NT2/D1 (cell line): ENCODE data around the gene ASAP2.

Experiments
- DNase-seq: peaks from one replicate; pipeline ENCODE4 v3.0.0-alpha.2; 2011; ENCODE audit warnings: low read depth, low spot score
- H3K27me3 ChIP-seq: 2 replicates; pipeline ENCODE4 v1.6.0; 2011; ENCODE audit warnings: mild to moderate bottlenecking; ENCODE audit not compliant: insufficient read length, insufficient read depth
- H3K36me3 ChIP-seq: 2 replicates; pipeline ENCODE4 v1.6.1; 2011; ENCODE audit warnings: mild to moderate bottlenecking, low read length, mixed read lengths; ENCODE audit not compliant: insufficient read depth, insufficient read length
- H3K4me1 ChIP-seq: 2 replicates; pipeline ENCODE4 v1.5.1; 2011; ENCODE audit not compliant: insufficient read depth, insufficient read length
- H3K4me3 ChIP-seq: 2 replicates; pipeline ENCODE4 v1.5.1; 2011; ENCODE audit warnings: low read depth; ENCODE audit not compliant: insufficient read length
- H3K9ac ChIP-seq: 2 replicates; pipeline ENCODE4 v1.6.0; 2011; ENCODE audit warnings: low read depth; ENCODE audit not compliant: insufficient read length
- H3K9me3 ChIP-seq: 2 replicates; pipeline ENCODE4 v1.5.1; 2011; ENCODE audit warnings: mild to moderate bottlenecking, low read length; ENCODE audit not compliant: insufficient read depth
- SUZ12 ChIP-seq: IDR thresholded peaks from 2 replicates; pipeline ENCODE4 v1.6.1; 2011; ENCODE audit not compliant: insufficient read length, insufficient read depth; ENCODE audit errors: extremely low read depth
- YY1 ChIP-seq: IDR thresholded peaks from 2 replicates; pipeline ENCODE4 v1.6.1; 2011; ENCODE audit not compliant: insufficient read length, insufficient read depth
- ZNF274 ChIP-seq: IDR thresholded peaks from 2 replicates; pipeline ENCODE4 v1.6.1; 2011; ENCODE audit warnings: mild to moderate bottlenecking, low read depth, low read length

ASAP2 gene

DNA sequence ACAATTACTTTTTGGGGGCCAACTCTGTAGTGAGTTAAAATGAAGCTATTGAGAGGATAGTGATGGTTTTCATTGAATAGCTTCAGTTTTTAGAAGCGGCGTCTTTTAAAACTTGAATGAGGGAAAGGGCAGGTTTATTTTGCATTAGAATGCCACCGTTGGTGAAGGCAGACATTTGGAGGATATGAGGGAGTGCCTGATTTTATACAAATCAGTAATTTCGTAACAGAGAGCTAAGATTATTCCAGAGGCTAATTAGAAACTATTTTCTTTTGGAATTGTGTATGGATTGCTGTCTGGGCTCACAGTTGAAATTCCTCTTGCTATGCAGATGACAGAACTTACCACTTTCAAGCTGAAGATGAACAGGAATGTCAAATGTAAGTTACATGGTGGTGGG is 149.1 kb downstream of the ASAP2 start:
- no peak for DNase-seq
- H3K27me3 ChIP-seq, result no peaks in the 10 kb centered on the region
- no peak overlapping the region for H3K4me3 ChIP-seq
- H3K9me3 ChIP-seq, result no peaks in the 10 kb centered on the region
- no peaks in the 10 kb centered on the region for H3K4me1 ChIP-seq
- TF ChIP-seq YY1, result no peak
- TF ChIP-seq ZNF274, result no peak
- no peak overlapping the region for H3K9ac ChIP-seq
- H3K36me3 ChIP-seq, result peaks cover 43% of the 10 kb centered on the region

DNA sequence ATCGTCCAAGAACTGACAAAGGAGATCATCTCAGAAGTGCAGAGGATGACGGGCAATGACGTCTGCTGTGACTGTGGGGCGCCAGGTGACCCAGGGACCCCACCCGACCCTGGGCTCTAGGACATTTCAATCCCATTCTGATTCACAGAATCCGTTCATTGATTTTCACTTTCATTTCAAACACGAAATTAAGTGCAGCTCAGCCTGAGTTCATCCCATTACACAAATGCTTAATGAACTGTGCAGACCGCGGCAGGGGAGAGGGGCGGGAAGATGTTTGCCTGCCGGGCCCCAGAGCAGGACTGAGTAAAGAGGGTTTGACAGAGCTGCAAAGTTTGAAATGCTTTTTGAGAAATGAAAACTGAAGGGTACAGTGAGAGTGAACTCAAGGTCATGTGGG is 149.6 kb downstream of the ASAP2 start:
- Histone ChIP-seq H3K4me1 (no peaks in the 10 kb centered on the region), H3K36me3 (peaks cover 42% of the 10 kb centered on the region), H3K9ac (no peak overlapping the region), H3K27me3 (no peaks in the 10 kb centered on the region), H3K9me3 (no peaks in the 10 kb centered on the region), H3K4me3 (no peak overlapping the region)
- DNase-seq, result no peak
- TF ChIP-seq SUZ12 (no peak), ZNF274 (no peak), YY1 (no peak)

DNA sequence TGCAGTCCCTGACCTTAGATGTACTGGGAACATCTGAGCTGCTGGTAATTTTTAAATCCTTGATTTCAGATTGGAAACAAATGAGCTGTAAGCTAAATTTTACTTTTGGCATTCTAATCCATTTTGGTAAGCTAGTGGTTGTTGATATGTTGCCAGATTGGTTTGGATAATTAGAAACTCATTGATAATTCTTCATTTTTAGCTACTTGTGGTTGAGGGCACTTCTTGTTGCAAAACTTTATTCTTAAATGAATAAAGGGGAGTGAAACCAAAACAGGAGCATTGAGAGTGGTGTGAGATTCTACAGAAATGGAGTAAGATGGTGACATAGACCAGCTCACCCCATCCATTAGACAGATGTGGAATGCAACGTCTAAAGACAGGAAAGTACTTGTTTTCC is 152.2 kb downstream of the ASAP2 start:
- Histone ChIP-seq H3K9ac (no peak overlapping the region), H3K36me3 (peaks cover 27% of the 10 kb centered on the region)

DNA sequence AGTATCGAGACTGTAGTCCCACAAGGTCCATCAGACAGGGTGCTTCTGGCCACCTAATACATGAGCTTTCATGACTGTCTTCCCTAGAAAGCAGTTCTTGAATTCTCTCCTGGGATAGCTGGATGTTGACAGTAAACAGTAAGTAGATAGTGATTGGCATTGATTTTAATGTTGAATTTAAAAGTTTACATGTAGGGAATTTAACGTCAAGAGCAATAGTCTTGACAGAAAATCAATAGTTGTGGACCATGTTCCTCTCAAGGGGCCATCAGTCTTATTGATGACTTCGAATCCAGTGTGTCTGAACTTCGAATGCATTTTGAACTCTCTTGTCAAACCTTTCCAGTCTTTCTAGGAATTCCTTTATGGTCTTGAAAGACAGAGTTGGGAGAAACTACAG is 152.9 kb downstream of the ASAP2 start:
- Histone ChIP-seq H3K9me3 (no peaks in the 10 kb centered on the region), H3K4me3 (no peak overlapping the region), H3K27me3 (no peaks in the 10 kb centered on the region), H3K4me1 (no peaks in the 10 kb centered on the region), H3K9ac (no peak overlapping the region), H3K36me3 (peaks cover 27% of the 10 kb centered on the region)
- no peak for TF ChIP-seq ZNF274
- no peak for TF ChIP-seq YY1
- no peak for TF ChIP-seq SUZ12
- DNase-seq, result no peak

More for the DNA sequence above, 152.2 kb downstream of the ASAP2 start:
- H3K9me3 ChIP-seq, result no peaks in the 10 kb centered on the region
- no peaks in the 10 kb centered on the region for H3K4me1 ChIP-seq
- no peak for TF ChIP-seq ZNF274
- no peaks in the 10 kb centered on the region for H3K27me3 ChIP-seq
- H3K4me3 ChIP-seq, result no peak overlapping the region
- DNase-seq, result no peak

DNA sequence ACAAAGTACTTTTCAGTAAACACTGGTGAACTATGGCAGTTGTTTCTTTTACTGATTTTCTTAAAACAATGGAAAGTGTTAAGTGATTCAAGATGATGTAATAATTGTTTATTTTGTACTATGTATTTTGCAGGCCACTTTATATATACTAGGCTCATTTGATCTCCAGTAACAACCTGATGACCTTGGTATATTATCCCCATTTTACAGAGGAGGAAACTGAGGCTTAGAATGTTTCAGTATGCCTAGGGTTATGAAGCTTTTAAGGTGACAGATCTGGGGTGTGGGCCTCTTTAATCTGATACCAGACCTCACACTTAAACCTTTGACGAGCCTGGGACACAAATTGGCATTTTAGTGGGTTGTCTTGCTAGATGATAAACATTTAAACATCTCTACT is 153.5 kb downstream of the ASAP2 start:
- TF ChIP-seq SUZ12, result no peak
- TF ChIP-seq ZNF274, result no peak
- TF ChIP-seq YY1, result no peak
- no peaks in the 10 kb centered on the region for H3K9me3 ChIP-seq
- H3K4me3 ChIP-seq, result no peak overlapping the region
- H3K27me3 ChIP-seq, result no peaks in the 10 kb centered on the region
- no peak for DNase-seq
- H3K9ac ChIP-seq, result no peak overlapping the region
- no peaks in the 10 kb centered on the region for H3K4me1 ChIP-seq
- peaks cover 27% of the 10 kb centered on the region for H3K36me3 ChIP-seq

DNA sequence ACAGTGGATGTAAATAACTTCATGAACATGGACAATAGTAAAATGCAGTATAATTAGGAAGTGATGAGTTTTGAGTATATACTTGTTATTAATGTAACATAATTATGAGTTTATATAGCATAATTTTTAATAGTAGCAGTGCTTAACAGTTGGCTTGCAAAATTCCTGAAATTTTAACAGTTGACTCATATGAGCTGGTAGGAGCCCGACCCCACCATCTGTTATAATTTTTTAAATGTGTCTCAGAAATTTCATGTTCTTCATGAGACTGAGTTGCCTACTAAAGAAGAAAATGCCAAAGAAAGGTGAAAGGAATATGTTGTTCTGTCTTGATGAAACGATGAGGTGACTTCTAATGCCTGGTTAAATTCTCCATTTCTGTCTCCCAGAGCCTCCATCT is 154.1 kb downstream of the ASAP2 start:
- H3K4me1 ChIP-seq, result no peaks in the 10 kb centered on the region
- H3K4me3 ChIP-seq, result no peak overlapping the region
- no peaks in the 10 kb centered on the region for H3K9me3 ChIP-seq
- no peaks in the 10 kb centered on the region for H3K27me3 ChIP-seq
- H3K9ac ChIP-seq, result no peak overlapping the region
- no peak for DNase-seq
- peaks cover 29% of the 10 kb centered on the region for H3K36me3 ChIP-seq
- no peak for TF ChIP-seq ZNF274
- TF ChIP-seq SUZ12, result no peak
- no peak for TF ChIP-seq YY1

DNA sequence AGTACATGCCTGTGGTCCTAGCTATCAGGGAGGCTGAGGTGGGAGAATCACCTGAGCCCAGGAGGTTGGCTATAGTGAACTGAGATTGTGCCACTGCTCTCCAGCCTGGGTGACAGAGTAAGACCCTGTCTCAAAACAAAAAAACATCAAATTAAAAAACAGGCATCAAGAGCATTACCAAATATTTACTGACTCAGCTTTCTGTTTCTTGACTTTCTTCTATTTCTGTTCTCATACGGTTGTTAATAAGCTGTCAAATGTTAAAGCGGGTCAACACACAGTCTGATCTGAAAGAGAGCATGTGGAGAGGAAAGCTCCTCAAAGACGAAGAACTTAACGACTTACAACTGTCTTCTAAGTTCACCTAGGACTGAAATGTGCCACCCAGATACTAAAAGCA is 157.8 kb downstream of the ASAP2 start:
- TF ChIP-seq YY1 (no peak), ZNF274 (no peak), SUZ12 (no peak)
- Histone ChIP-seq H3K4me1 (no peaks in the 10 kb centered on the region), H3K9me3 (no peaks in the 10 kb centered on the region), H3K4me3 (no peak overlapping the region), H3K36me3 (peaks cover 27% of the 10 kb centered on the region), H3K27me3 (no peaks in the 10 kb centered on the region), H3K9ac (no peak overlapping the region)
- no peak for DNase-seq

DNA sequence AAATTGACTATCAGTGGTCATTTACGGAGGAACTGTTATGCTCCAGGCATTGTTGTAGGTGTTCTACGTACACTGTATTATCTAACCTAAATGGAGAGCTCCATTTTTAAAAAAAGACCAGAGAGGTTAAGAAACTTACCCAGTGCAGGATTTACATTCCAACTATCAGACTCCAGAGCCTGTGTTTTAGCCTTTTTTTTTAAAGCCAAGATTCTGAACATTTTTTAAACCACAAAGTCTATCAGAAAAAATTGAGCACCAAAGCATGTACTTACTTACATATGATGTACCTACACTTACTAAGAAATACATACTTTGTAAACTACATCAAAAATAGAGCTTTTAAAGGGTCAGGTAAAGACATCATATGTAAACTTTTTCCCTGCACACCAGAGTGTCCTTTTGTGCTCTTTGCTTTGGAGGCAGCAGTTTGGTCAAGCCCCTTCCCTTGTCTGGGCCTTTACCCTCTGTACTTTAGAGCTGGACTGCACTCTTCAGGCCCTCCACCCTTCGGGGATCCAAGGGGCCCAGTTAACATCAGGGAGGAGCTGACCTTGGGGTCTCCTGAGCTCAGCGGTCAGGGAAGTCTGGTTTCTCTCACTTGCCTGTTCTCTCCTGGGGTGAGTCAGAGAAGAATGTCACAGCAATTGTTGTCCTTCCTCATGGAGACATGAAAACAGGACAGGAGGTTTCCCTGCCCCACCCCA is 158.3 kb downstream of the ASAP2 start:
- Histone ChIP-seq H3K4me1 (no peaks in the 10 kb centered on the region), H3K4me3 (no peak overlapping the region), H3K27me3 (no peaks in the 10 kb centered on the region), H3K36me3 (peaks cover 27% of the 10 kb centered on the region), H3K9ac (no peak overlapping the region), H3K9me3 (no peaks in the 10 kb centered on the region)
- DNase-seq, result no peak
- TF ChIP-seq YY1 (no peak), SUZ12 (no peak), ZNF274 (no peak)
